Heart left ventricle (tissue), 16 donors: ENCODE data around the gene ADCK2. TPM values are rescaled to one million over a fixed set of nuclear protein-coding genes. Genes with fewer than 3 reads are reported as not detected.

Source experiments
- ATAC-seq, 4 donors: fragments of 200-7000 bp; cut with Tn5 transposase; one replicate each; pipeline ENCODE4 v1.9.1; 2020 to 2022; ENCODE audit warnings: moderate library complexity in 4 of 4, mild to moderate bottlenecking in 3 of 4, moderate number of reproducible peaks in 1 of 4
- DNase-seq, 5 donors: peaks; one replicate each; pipeline ENCODE4 v3.0.0-alpha.2; 2020
- H3K27ac ChIP-seq, 12 donors: fragments of 200-600 bp; sonication (generic) in 4 of 12; one replicate each; pipeline versions ENCODE4 v1.5.0 to v1.8.0; 2016 to 2022; ENCODE audit warnings: mild to moderate bottlenecking in 2 of 12
- H3K27me3 ChIP-seq, 9 donors: fragments of 200-600 bp; sonication (generic) in 2 of 9; one replicate each; pipeline versions ENCODE4 v1.5.1 to v1.8.0; 2016 to 2022; ENCODE audit warnings: mild to moderate bottlenecking in 3 of 9
- H3K36me3 ChIP-seq, 9 donors: fragments of 200-600 bp; sonication (generic) in 2 of 9; one replicate each; pipeline versions ENCODE4 v1.5.0 to v1.8.0; 2018 to 2022; ENCODE audit warnings: mild to moderate bottlenecking in 2 of 9
- H3K4me1 ChIP-seq, 12 donors: fragments of 200-600 bp; sonication (generic) in 4 of 12; one replicate each; pipeline versions ENCODE4 v1.5.0 to v1.8.0; 2016 to 2022; ENCODE audit warnings: mild to moderate bottlenecking in 3 of 12
- H3K4me3 ChIP-seq, 12 donors: fragments of 200-600 bp; sonication (generic) in 4 of 12; one replicate each; pipeline versions ENCODE4 v1.5.0 to v1.8.0; 2017 to 2022; ENCODE audit warnings: mild to moderate bottlenecking in 9 of 12, moderate library complexity in 4 of 12
- H3K9me3 ChIP-seq, 12 donors: fragments of 200-600 bp; sonication (generic) in 4 of 12; one replicate each; pipeline versions ENCODE4 v1.5.0 to v1.8.0; 2016 to 2022; ENCODE audit warnings: mild to moderate bottlenecking in 1 of 12
- CTCF ChIP-seq, 12 donors: fragments of 200-600 bp; sonication (generic) in 4 of 12; IDR thresholded peaks; one replicate each; pipeline versions ENCODE4 v1.5.0 to v1.8.0; 2018 to 2022; ENCODE audit warnings: antibody characterized with exemption in 12 of 12, mild to moderate bottlenecking in 5 of 12
- POLR2A ChIP-seq, 2 donors: fragments of 450-650 bp; IDR thresholded peaks; one replicate each; pipeline ENCODE4 v1.6.1; 2017; ENCODE audit warnings: antibody characterized with exemption in 2 of 2, mild to moderate bottlenecking in 2 of 2, moderate library complexity in 2 of 2
- WGBS, 4 donors: extraction: QIAGEN DNeasy Blood & Tissue Kit in 2 of 4; methylation state at CpG; one replicate each; pipeline versions ENCODE4 v1.1.5 to v1.1.7; 2013 to 2018; 5-methylcytosine and 5-hydroxymethylcytosine counted together
- intact Hi-C, 10 donors: fragments of 100-400 bp; cut with DNase I; formaldehyde crosslinking; loops; one replicate each; pipeline versions ENCODE4 v1.11.1 to v1.14.2; 2022
- polyA plus RNA-seq, 2 donors: library from polyadenylated mRNA; stranded (reverse); fragments of 200-250 nt; gene quantifications; one replicate each; pipeline ENCODE4 v1.2.3, GENCODE V29; 2013
- total RNA-seq, 9 donors: library from RNA; depleted of rRNA in 2 of 9; stranded (reverse); fragments of >200 nt in 2 of 9; fragmentation: NEBNext Ultra II Directional in 3 of 9; extraction: Animal tissue kit (Norgen Biotek cat#: 25700) in 3 of 9; gene quantifications; one replicate each; pipeline versions ENCODE4 v1.1.0 to v1.2.4, GENCODE V29; 2016 to 2023
- donor health status: ischemic (EF 13 %, LVEDD 7.1; RV severe dilation, severe dysfunction).
- donor health status: healthy with polysubstance abuse.
- donor health status: DM: no; HTN: yes; CAD: no.
- donor health status: DM: no; HTN: no; CAD: no.
- donor health status: ischemic (EF 25% LVEDD 6.9; RV normal size, moderate dysfunction).
- donor health status: ischemic (EF 25% LVEDD 5.7; RV mildly dilated, moderate dysfunction).
- donor health status: healthy.
- donor health status: DM: yes; HTN: yes; CAD: no.
- donor health status: ischemic (EF 35%, LVEDD 5.7; RV mildly dilated, moderate dysfunction).
- donor health status: nonischemic (EF 11% LVEDD 7.7; RV severe dilation, severe dysfunction).
- donor health status: DM: yes; HTN: yes; CAD: no.
- donor health status: PGD.
- donor health status: ischemic (EF 29% LVEDD 5.4; RV normal size, mild dysfunction).
- donor health status: nonischemic (EF 23%, LVEDD 6.1; RV moderate dilation, normal function).

Gene ADCK2
- total and polyA plus RNA-seq, 11 donors: 5.3 to 18.3 (median 10.5) TPM

- Histone ChIP-seq H3K4me3 (no peak overlapping the region), H3K9me3 (no peaks in the 10 kb centered on the region), H3K27me3 (no peaks in the 10 kb centered on the region), H3K4me1 (peaks cover 0 to 4% (median 0%) of the 10 kb centered on the region in 12 donors), H3K27ac (no peak overlapping the region), H3K36me3 (peaks cover 0 to 54% (median 35%) of the 10 kb centered on the region in 9 donors)
- 63 to 77% (median 70%) methylated on average over 2 of the region's 2 CpGs for WGBS, 4 donors
- no peak for TF ChIP-seq CTCF (IDR thresholded peaks at IDR 0.05)
- TF ChIP-seq POLR2A (IDR thresholded peaks at IDR 0.05): no peak
- DNase-seq (peak in 1 of 5 donors; percentile 11), ATAC-seq (peak in 1 of 4 donors; percentile 27)
- intact Hi-C loops: no loop called here
These were observed 71.3 kb downstream of the ADCK2 start for GRCh38 chr7:140744005-140744404.

Other genes with a start within 250 kb of the ADCK2 start
- gene MKRN1, start 193.4 kb upstream of the ADCK2 start, total RNA-seq: 100 to 1,000 TPM in 5 of 9 donors, 10 to 100 TPM in 4; 52.3 to 109 (median 100) TPM
- gene MKRN1, start 193.4 kb upstream of the ADCK2 start, polyA plus RNA-seq: 10 to 100 TPM; 45.2 to 53.3 TPM
- gene DENND2A, start 32.1 kb upstream of the ADCK2 start, total RNA-seq: 10 to 100 TPM in 6 of 9 donors, 1 to 10 TPM in 3; 6.7 to 17.9 (median 10.8) TPM
- gene DENND2A, start 32.1 kb upstream of the ADCK2 start, polyA plus RNA-seq: 1 to 10 TPM; 4.6 to 6.2 TPM
- gene NDUFB2, start 23.8 kb downstream of the ADCK2 start, total RNA-seq: 1,000 to 10,000 TPM in 1 of 9 donors, 100 to 1,000 TPM in 8; 458 to 1,005 (median 615) TPM
- 100 to 1,000 TPM; 525 to 727 TPM for gene NDUFB2, start 23.8 kb downstream of the ADCK2 start, polyA plus RNA-seq